D341Med (cell line): ENCODE data around the gene GSG1.
"Not testable (repeated sequence)": the region's sequence is repeated elsewhere in the genome, so short reads cannot be mapped to it uniquely, and the experiment has no call there.

Experiments used
- DNase-seq: peaks from one replicate; pipeline ENCODE4 v3.0.0; 2012; ENCODE audit warnings: low spot score

GSG1 gene

DNA sequence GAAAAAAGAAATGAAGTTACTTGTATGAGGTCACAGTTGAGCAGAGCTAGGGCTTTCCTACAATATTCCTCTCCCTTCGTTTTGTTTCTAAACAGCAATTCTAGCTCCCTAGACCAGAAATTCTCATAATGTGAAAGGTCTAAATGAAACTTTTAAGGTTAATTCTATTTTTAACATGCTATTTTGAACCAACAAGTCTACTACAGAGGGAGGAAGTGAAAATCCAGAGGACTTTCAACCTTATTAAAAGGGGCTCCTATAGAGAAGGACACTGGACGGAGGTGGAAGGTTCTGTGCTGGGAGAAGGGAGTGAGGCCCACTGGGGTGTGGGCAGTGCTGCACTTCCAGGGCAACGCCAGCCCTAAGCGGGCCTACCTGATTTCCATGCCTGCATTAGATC is 13.4 kb downstream of the GSG1 start:
- no peak for DNase-seq

DNA sequence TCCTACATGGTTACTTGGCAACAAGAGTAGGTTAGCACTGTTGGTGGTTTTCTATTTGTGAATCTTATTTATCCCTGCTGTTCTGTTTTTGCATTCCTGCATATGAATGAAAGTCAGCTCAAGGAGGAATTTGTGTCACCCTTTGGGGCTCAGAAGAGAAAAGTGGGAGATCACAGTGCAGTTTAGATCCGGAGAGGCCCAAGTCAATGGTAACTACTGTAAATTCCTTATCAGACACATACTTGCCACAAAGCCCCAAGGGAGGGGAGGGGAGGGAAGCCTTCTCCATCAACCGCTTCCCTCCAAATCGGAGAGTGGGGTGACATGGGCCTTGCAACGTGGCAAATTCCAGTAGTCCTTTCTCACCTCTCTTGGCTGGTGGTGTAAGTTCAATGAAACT is 15.0 kb downstream of the GSG1 start:
- no peak for DNase-seq

- DNase-seq: no peak
Measured at GRCh38 chr12:13087766-13088165, 15.7 kb downstream of the GSG1 start.

DNA sequence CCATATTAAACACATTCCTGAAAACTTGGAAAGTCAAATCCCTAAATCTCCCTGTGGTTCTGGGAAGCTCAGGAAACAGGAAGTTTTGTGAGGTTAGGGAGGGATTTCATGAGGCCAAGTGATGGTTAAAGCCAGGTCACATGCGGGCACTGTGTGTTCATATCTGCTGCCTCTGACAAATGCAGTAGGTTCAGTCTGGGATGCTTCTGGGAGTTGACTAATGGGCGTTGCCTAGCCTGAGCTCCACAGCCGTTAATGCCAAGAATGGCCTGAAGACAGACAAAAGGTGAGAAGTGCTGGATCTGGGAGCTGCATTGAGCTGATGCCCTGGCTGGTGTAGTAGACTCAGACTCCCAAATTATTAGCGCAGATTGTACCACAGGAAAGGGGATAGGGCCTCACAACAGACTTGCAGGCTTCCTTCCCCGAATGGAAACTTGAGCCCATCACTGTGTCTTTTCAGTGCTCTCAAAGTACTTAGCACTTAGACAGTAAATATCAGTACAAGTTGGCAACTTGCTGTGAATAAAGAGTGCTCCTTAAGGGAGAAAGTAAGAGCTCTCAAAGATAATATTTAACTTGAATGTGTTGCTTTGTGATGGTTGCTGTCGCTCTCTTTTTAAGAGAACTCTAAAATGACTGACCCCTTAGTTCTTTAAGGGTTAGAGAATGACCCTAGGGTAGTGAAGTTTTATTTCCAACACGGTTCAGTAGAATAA is 17.3 kb downstream of the GSG1 start:
- no peak for DNase-seq

- DNase-seq: no peak
Measured at GRCh38 chr12:13084898-13085640, 18.4 kb downstream of the GSG1 start.

DNA sequence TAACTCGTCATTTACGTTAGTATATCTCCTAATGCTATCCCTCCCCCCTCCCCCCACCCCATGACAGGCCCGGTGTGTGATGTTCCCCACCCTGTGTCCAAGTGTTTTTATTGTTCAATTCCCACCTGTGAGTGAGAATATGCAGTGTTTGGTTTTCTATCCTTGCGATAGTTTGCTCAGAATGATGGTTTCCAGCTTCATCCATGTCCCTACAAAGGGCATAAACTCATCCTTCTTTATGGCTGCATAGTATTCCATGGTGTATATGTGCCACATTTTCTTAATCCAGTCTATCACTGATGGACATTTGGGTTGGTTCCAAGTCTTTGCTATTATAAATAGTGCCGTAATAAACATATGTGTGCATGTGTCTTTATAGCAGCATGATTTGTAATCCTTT is 19.8 kb downstream of the GSG1 start:
- not testable (repeated sequence) for DNase-seq

GRCh38 chr12:13082861-13083260 is 20.6 kb downstream of the GSG1 start:
- no peak for DNase-seq

GRCh38 chr12:13080266-13080665 is 23.2 kb downstream of the GSG1 start:
- DNase-seq: no peak

- no peak for DNase-seq
Measured at GRCh38 chr12:13079440-13079906, 24.0 kb downstream of the GSG1 start.

GRCh38 chr12:13075786-13076570 is 27.5 kb downstream of the GSG1 start:
- no peak for DNase-seq

DNA sequence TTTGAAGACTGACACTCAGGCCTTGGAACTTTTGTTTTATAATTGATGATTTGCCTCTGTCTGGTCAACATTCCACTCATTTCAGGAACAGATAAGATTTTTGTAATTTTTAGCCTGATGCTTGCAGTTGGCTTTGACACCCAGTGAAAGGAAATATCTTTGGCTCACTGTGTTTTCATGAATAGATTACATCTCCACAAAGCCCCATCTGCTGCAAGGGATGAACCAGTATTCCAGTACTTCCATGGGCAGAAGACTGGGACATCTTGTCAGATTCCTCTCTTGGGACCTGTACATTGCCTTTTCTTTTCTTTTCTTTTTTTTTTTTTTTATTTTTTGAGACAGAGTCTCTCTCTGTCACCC is 28.4 kb downstream of the GSG1 start:
- DNase-seq: no peak

DNA sequence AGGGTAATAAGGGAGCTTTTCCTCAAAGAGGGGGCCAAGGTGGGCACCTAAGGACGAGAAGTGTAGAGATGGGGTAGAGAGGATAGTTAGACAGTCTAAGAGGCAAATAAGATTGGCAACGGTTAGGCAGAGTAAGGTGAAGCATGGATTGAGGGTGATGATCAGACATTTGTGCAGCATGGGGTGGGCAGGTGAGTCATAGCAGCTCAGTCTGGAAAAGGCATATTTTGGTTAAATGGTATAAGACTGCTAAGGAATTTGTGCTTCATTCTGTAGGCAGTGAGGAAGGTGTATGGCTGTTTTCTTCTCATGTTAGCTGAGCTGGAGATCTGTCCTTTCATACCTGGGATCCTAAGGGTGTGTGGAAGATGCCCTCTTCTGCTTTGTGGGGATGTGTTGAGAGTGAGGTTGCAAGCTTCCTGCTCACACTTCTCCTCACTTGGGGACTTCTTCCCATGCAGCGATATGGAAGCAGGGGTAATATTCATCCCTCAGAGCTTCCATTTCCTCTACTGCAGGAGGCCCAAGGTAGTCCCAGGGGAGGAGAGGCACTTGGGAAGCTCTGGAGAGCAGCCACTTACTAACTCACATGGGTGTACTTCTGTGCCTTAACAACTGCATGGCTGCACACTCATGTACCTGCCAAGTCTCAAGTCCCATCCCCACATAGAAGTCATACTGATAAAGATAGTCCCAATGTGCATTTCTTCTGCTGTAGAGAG is 28.9 kb downstream of the GSG1 start:
- no peak for DNase-seq

- no peak for DNase-seq
Measured at GRCh38 chr12:13073173-13073572, 30.3 kb downstream of the GSG1 start.

- peak; percentile 68 for DNase-seq
Measured at GRCh38 chr12:13071305-13072280, 31.9 kb downstream of the GSG1 start.

- no peak for DNase-seq
Measured at GRCh38 chr12:13069380-13069779, 34.1 kb downstream of the GSG1 start.

DNA sequence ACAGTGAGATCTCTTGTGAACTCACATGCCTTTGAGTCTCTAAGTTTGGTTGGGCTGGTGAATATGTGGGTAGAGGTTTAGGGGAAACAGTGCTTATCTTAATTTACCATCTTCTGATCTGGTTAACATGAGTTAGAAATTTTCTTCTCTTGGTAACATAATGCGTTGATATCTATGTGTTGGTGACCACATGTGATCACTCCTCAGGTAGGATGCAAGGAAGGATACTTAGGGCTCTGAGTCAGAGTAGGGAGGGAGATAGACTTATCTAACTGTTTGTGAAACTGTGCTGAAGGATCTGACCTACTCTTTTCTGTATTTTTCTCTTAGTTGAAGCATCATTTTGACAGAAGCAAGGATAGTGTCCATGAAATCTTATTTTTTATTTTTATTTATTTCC is 36.1 kb downstream of the GSG1 start:
- DNase-seq: no peak

- DNase-seq: no peak
Measured at GRCh38 chr12:13066459-13066858, 37.0 kb downstream of the GSG1 start.

GRCh38 chr12:13066014-13066413 is 37.5 kb downstream of the GSG1 start:
- DNase-seq: no peak

- DNase-seq: no peak
Measured at GRCh38 chr12:13062669-13063068, 40.8 kb downstream of the GSG1 start.

- DNase-seq: no peak
Measured at GRCh38 chr12:13061377-13061776, 42.1 kb downstream of the GSG1 start.

DNA sequence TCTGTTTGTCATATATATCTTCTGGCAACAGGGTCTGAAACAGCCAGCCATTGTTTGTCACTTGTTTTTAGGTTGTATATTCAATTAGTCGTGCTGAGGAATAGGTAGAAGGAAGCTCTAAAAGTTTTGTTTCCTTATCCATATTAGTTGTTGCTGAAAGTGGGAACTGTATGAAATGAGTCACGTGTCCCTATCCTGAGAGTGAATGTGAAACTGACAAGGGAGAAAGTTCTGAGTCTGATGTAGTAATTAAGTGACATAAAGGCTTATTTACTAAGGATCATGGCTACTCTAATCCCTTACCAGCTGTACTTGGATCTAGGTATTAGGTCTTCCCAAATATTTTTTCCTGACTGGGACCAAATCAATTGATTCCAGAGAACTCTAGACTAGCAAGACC is 42.9 kb downstream of the GSG1 start:
- DNase-seq: no peak
